ENCODE results near the gene LRP4. TPM values are rescaled to one million over a fixed set of nuclear protein-coding genes. Genes with fewer than 3 reads are reported as not detected.

The LRP4 gene
- total RNA-seq, 1 donor from 2014 or later: 8.9 TPM

DNA sequence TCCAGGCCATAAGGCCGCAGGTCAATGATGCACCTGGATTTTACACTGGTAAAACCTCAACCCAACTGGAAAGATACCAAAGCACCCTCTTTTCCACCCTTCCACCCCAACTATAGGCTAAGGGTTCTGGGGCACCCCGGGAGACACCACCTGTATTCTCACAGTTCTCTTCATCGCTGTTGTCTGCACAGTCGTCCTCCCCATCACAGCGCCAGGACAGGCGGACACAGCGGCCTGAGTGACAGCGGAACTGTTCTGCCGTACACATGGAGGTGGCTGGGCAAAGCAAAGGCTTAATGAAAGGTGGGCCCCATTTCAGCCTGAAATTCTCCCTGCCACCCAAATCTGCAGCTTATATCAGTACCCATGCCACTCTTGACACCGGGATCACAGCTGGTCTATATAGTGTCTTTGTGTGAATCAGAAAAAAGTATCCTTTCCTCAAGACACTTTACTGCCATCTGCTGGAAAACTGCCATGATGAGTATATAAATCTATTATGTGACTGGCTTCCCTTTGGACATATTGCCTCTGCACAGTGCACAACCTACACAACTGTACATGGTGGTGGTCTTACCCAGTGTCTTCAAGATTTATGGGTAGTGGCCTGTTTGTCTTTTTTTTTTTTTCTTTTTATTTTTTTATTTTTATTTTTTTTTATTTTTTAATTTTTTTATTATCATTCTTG is 21.5 kb downstream of the LRP4 start:
- Histone ChIP-seq H3K9me3 (ENCODE audit: control insufficient read depth in 3 of 3, low read length in 3 of 3) (no peaks in the 10 kb centered on the region), H3K36me3 (ENCODE audit: control insufficient read depth in 3 of 3, insufficient read depth in 3 of 3, low read length in 3 of 3) (peaks cover 16 to 31% (median 26%) of the 10 kb centered on the region in 3 donors), H3K27me3 (ENCODE audit: control insufficient read depth in 3 of 3, insufficient read depth in 3 of 3, low read length in 3 of 3) (no peaks in the 10 kb centered on the region), H3K4me1 (ENCODE audit: control insufficient read depth in 3 of 3, insufficient read depth in 3 of 3, low read length in 3 of 3) (peaks cover 6 to 16% (median 13%) of the 10 kb centered on the region in 3 donors), H3K9ac (ENCODE audit: low read depth in 1 of 3, low read length in 3 of 3) (no peak overlapping the region), H3K4me3 (ENCODE audit: low read length in 3 of 3) (no peak overlapping the region), H3K27ac (ENCODE audit: low read depth, low read length) (no peak overlapping the region)

GRCh38 chr11:46895821-46896220 is 22.5 kb downstream of the LRP4 start:
- Histone ChIP-seq H3K9ac (ENCODE audit: low read depth in 1 of 3, low read length in 3 of 3) (no peak overlapping the region), H3K9me3 (ENCODE audit: control insufficient read depth in 3 of 3, low read length in 3 of 3) (no peaks in the 10 kb centered on the region), H3K4me3 (ENCODE audit: low read length in 3 of 3) (no peak overlapping the region), H3K4me1 (ENCODE audit: control insufficient read depth in 3 of 3, insufficient read depth in 3 of 3, low read length in 3 of 3) (peaks cover 6 to 16% (median 13%) of the 10 kb centered on the region in 3 donors), H3K27me3 (ENCODE audit: control insufficient read depth in 3 of 3, insufficient read depth in 3 of 3, low read length in 3 of 3) (no peaks in the 10 kb centered on the region), H3K36me3 (ENCODE audit: control insufficient read depth in 3 of 3, insufficient read depth in 3 of 3, low read length in 3 of 3) (peaks cover 16 to 31% (median 26%) of the 10 kb centered on the region in 3 donors), H3K27ac (ENCODE audit: low read depth, low read length) (no peak overlapping the region)

GRCh38 chr11:46894961-46895360 is 23.4 kb downstream of the LRP4 start:
- Histone ChIP-seq H3K9me3 (ENCODE audit: control insufficient read depth in 3 of 3, low read length in 3 of 3) (no peaks in the 10 kb centered on the region), H3K9ac (ENCODE audit: low read depth in 1 of 3, low read length in 3 of 3) (no peak overlapping the region), H3K4me1 (ENCODE audit: control insufficient read depth in 3 of 3, insufficient read depth in 3 of 3, low read length in 3 of 3) (peaks cover 6 to 16% (median 13%) of the 10 kb centered on the region in 3 donors), H3K4me3 (ENCODE audit: low read length in 3 of 3) (no peak overlapping the region), H3K27ac (ENCODE audit: low read depth, low read length) (no peak overlapping the region), H3K36me3 (ENCODE audit: control insufficient read depth in 3 of 3, insufficient read depth in 3 of 3, low read length in 3 of 3) (peaks cover 16 to 29% (median 26%) of the 10 kb centered on the region in 3 donors), H3K27me3 (ENCODE audit: control insufficient read depth in 3 of 3, insufficient read depth in 3 of 3, low read length in 3 of 3) (no peaks in the 10 kb centered on the region)

GRCh38 chr11:46894506-46894905 is 23.8 kb downstream of the LRP4 start:
- H3K9me3 ChIP-seq (ENCODE audit: control insufficient read depth in 3 of 3, low read length in 3 of 3): no peaks in the 10 kb centered on the region
- H3K36me3 ChIP-seq (ENCODE audit: control insufficient read depth in 3 of 3, insufficient read depth in 3 of 3, low read length in 3 of 3): peaks cover 16 to 25% (median 25%) of the 10 kb centered on the region in 3 donors
- no peaks in the 10 kb centered on the region for H3K27me3 ChIP-seq (ENCODE audit: control insufficient read depth in 3 of 3, insufficient read depth in 3 of 3, low read length in 3 of 3)
- no peak overlapping the region for H3K4me3 ChIP-seq (ENCODE audit: low read length in 3 of 3)
- H3K27ac ChIP-seq (ENCODE audit: low read depth, low read length): no peak overlapping the region
- peak overlapping the region in 1 of 3 donors; percentile 33 for H3K9ac ChIP-seq (ENCODE audit: low read depth in 1 of 3, low read length in 3 of 3)
- H3K4me1 ChIP-seq (ENCODE audit: control insufficient read depth in 3 of 3, insufficient read depth in 3 of 3, low read length in 3 of 3): peaks cover 6 to 16% (median 13%) of the 10 kb centered on the region in 3 donors

- H3K9me3 ChIP-seq (ENCODE audit: control insufficient read depth in 3 of 3, low read length in 3 of 3): no peaks in the 10 kb centered on the region
- no peak overlapping the region for H3K9ac ChIP-seq (ENCODE audit: low read depth in 1 of 3, low read length in 3 of 3)
- H3K4me1 ChIP-seq (ENCODE audit: control insufficient read depth in 3 of 3, insufficient read depth in 3 of 3, low read length in 3 of 3): peaks cover 6 to 16% (median 13%) of the 10 kb centered on the region in 3 donors
- H3K27me3 ChIP-seq (ENCODE audit: control insufficient read depth in 3 of 3, insufficient read depth in 3 of 3, low read length in 3 of 3): no peaks in the 10 kb centered on the region
- peaks cover 5 to 16% (median 16%) of the 10 kb centered on the region in 3 donors for H3K36me3 ChIP-seq (ENCODE audit: control insufficient read depth in 3 of 3, insufficient read depth in 3 of 3, low read length in 3 of 3)
- no peak overlapping the region for H3K4me3 ChIP-seq (ENCODE audit: low read length in 3 of 3)
- no peak overlapping the region for H3K27ac ChIP-seq (ENCODE audit: low read depth, low read length)
Observed at GRCh38 chr11:46892838-46893237, 25.5 kb downstream of the LRP4 start.

DNA sequence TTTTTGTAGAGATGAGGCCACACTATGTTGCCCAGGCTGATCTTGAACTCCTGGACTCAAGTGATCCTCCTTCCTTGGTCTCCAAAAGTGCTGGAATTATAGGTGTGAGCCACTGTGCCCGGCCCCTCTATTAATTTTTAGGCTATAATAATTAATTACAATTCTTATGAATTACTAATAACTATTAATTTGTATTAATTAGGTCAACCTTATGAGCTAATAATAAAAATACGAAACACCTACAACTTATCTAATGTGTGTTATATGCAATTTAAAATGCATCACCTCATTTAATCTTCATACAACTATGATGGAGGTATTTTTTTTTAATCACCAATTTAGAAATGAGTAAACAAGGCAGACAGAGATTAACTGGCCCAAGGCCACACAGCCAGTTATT is 26.2 kb downstream of the LRP4 start:
- no peak overlapping the region for H3K9ac ChIP-seq (ENCODE audit: low read depth in 1 of 3, low read length in 3 of 3)
- H3K4me1 ChIP-seq (ENCODE audit: control insufficient read depth in 3 of 3, insufficient read depth in 3 of 3, low read length in 3 of 3): peaks cover 6 to 16% (median 13%) of the 10 kb centered on the region in 3 donors
- H3K9me3 ChIP-seq (ENCODE audit: control insufficient read depth in 3 of 3, low read length in 3 of 3): no peaks in the 10 kb centered on the region
- H3K27ac ChIP-seq (ENCODE audit: low read depth, low read length): no peak overlapping the region
- no peaks in the 10 kb centered on the region for H3K27me3 ChIP-seq (ENCODE audit: control insufficient read depth in 3 of 3, insufficient read depth in 3 of 3, low read length in 3 of 3)
- peaks cover 5 to 16% (median 16%) of the 10 kb centered on the region in 3 donors for H3K36me3 ChIP-seq (ENCODE audit: control insufficient read depth in 3 of 3, insufficient read depth in 3 of 3, low read length in 3 of 3)
- no peak overlapping the region for H3K4me3 ChIP-seq (ENCODE audit: low read length in 3 of 3)

DNA sequence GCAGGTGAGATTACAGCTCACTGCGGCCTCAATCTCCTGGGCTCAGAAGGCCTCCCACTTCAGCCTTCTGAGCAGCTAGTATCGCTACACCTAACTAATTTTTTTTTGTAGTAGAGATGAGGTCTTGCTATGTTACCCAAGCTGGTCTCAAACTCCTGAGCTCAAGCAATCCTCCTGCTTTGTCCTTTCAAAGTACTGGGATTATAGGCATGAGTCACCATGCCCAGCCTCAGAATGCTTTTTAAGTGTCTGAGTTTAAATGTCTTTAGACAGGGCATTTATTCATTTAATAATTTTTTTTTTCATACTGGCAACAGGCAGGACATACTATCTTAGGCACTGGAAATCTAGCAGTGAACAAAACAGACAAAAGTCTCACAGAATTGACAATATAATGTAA is 27.7 kb downstream of the LRP4 start:
- peaks cover 5 to 6% (median 6%) of the 10 kb centered on the region in 3 donors for H3K4me1 ChIP-seq (ENCODE audit: control insufficient read depth in 3 of 3, insufficient read depth in 3 of 3, low read length in 3 of 3)
- H3K36me3 ChIP-seq (ENCODE audit: control insufficient read depth in 3 of 3, insufficient read depth in 3 of 3, low read length in 3 of 3): peaks cover 17 to 27% (median 24%) of the 10 kb centered on the region in 3 donors
- H3K4me3 ChIP-seq (ENCODE audit: low read length in 3 of 3): no peak overlapping the region
- H3K27me3 ChIP-seq (ENCODE audit: control insufficient read depth in 3 of 3, insufficient read depth in 3 of 3, low read length in 3 of 3): no peaks in the 10 kb centered on the region
- H3K9me3 ChIP-seq (ENCODE audit: control insufficient read depth in 3 of 3, low read length in 3 of 3): no peaks in the 10 kb centered on the region
- no peak overlapping the region for H3K27ac ChIP-seq (ENCODE audit: low read depth, low read length)
- H3K9ac ChIP-seq (ENCODE audit: low read depth in 1 of 3, low read length in 3 of 3): no peak overlapping the region

GRCh38 chr11:46889689-46890475 is 28.5 kb downstream of the LRP4 start:
- Histone ChIP-seq H3K36me3 (ENCODE audit: control insufficient read depth in 3 of 3, insufficient read depth in 3 of 3, low read length in 3 of 3) (peaks cover 21 to 31% (median 24%) of the 10 kb centered on the region in 3 donors), H3K9ac (ENCODE audit: low read depth in 1 of 3, low read length in 3 of 3) (no peak overlapping the region)

GRCh38 chr11:46889251-46889650 is 29.1 kb downstream of the LRP4 start:
- H3K27ac ChIP-seq (ENCODE audit: low read depth, low read length): no peak overlapping the region
- no peaks in the 10 kb centered on the region for H3K27me3 ChIP-seq (ENCODE audit: control insufficient read depth in 3 of 3, insufficient read depth in 3 of 3, low read length in 3 of 3)
- no peaks in the 10 kb centered on the region for H3K4me1 ChIP-seq (ENCODE audit: control insufficient read depth in 3 of 3, insufficient read depth in 3 of 3, low read length in 3 of 3)
- no peaks in the 10 kb centered on the region for H3K9me3 ChIP-seq (ENCODE audit: control insufficient read depth in 3 of 3, low read length in 3 of 3)
- H3K4me3 ChIP-seq (ENCODE audit: low read length in 3 of 3): no peak overlapping the region
- H3K9ac ChIP-seq (ENCODE audit: low read depth in 1 of 3, low read length in 3 of 3): no peak overlapping the region
- H3K36me3 ChIP-seq (ENCODE audit: control insufficient read depth in 3 of 3, insufficient read depth in 3 of 3, low read length in 3 of 3): peaks cover 17 to 28% (median 19%) of the 10 kb centered on the region in 3 donors

More at GRCh38 chr11:46889689-46890475, 28.5 kb downstream of the LRP4 start:
- H3K27ac ChIP-seq (ENCODE audit: low read depth, low read length): no peak overlapping the region
- no peaks in the 10 kb centered on the region for H3K9me3 ChIP-seq (ENCODE audit: control insufficient read depth in 3 of 3, low read length in 3 of 3)
- H3K27me3 ChIP-seq (ENCODE audit: control insufficient read depth in 3 of 3, insufficient read depth in 3 of 3, low read length in 3 of 3): no peaks in the 10 kb centered on the region
- H3K4me3 ChIP-seq (ENCODE audit: low read length in 3 of 3): no peak overlapping the region
- H3K4me1 ChIP-seq (ENCODE audit: control insufficient read depth in 3 of 3, insufficient read depth in 3 of 3, low read length in 3 of 3): no peaks in the 10 kb centered on the region

- H3K27me3 ChIP-seq (ENCODE audit: control insufficient read depth in 3 of 3, insufficient read depth in 3 of 3, low read length in 3 of 3): no peaks in the 10 kb centered on the region
- no peak overlapping the region for H3K9ac ChIP-seq (ENCODE audit: low read depth in 1 of 3, low read length in 3 of 3)
- H3K36me3 ChIP-seq (ENCODE audit: control insufficient read depth in 3 of 3, insufficient read depth in 3 of 3, low read length in 3 of 3): peaks cover 20 to 29% (median 22%) of the 10 kb centered on the region in 3 donors
- no peak overlapping the region for H3K4me3 ChIP-seq (ENCODE audit: low read length in 3 of 3)
- no peaks in the 10 kb centered on the region for H3K9me3 ChIP-seq (ENCODE audit: control insufficient read depth in 3 of 3, low read length in 3 of 3)
- no peak overlapping the region for H3K27ac ChIP-seq (ENCODE audit: low read depth, low read length)
- H3K4me1 ChIP-seq (ENCODE audit: control insufficient read depth in 3 of 3, insufficient read depth in 3 of 3, low read length in 3 of 3): no peaks in the 10 kb centered on the region
Observed at GRCh38 chr11:46888636-46889035, 29.7 kb downstream of the LRP4 start.
